HG03196 (cell line): ENCODE measurements around the gene ADGRB3.
"Not testable (repeated sequence)": the region's sequence is repeated elsewhere in the genome, so short reads cannot be mapped to it uniquely, and the experiment has no call there.

Source experiments
- ATAC-seq: cut with Tn5 transposase; IDR thresholded peaks from one replicate; pipeline ENCODE4 v1.9.1; 2021; ENCODE audit not compliant: unreplicated experiment

Gene ADGRB3

GRCh38 chr6:68642977-68643376, 7.9 kb downstream of the ADGRB3 start:
- no peak for ATAC-seq

GRCh38 chr6:68649669-68650068, 14.6 kb downstream of the ADGRB3 start:
- no peak for ATAC-seq

GRCh38 chr6:68650142-68650541, 15.1 kb downstream of the ADGRB3 start:
- no peak for ATAC-seq

DNA sequence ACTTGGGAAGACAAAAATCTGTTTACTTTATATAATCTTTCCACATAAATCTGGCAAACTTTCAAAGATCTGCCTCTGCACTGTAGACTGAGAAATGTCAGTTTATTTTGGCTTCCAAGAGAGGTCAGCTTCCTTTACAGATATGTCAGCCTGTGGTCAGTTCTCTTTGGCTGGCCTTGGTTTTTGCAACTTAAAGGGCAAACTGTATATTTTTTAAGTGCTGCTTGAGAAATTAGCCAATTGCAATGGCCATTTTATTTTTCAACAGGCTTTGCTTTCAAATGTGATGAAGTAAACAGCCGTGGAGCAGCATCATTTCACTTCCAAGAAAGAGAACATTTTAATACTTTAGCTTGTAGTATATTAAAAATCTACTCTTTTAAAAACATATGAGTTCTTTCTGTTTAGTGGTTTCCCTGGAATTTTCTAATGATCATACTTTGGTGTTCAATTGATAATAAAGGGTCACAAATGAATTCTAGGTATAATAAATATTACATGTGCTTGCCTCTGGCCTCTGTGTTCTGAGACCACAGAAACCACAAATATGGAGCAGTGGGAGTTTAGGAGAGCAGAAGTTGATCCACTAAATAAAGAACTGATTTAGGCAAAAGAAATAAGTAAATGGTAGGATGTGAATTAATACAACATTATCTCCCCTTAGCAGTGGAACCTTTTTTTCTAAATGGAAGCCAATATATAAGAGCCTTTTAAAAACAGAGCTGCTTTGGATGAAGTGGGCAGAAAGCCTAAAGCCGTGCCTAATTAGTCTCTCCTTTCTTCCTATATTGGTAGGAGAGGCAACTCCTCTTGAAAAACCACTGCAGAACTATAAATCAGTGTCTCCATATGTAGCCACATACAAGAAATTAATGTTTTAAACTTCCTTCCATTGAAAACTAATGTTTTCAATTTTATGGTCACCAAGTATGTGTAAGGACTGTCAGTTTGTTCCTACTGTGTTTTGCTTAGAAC, 16.2 kb downstream of the ADGRB3 start:
- ATAC-seq: no peak

DNA sequence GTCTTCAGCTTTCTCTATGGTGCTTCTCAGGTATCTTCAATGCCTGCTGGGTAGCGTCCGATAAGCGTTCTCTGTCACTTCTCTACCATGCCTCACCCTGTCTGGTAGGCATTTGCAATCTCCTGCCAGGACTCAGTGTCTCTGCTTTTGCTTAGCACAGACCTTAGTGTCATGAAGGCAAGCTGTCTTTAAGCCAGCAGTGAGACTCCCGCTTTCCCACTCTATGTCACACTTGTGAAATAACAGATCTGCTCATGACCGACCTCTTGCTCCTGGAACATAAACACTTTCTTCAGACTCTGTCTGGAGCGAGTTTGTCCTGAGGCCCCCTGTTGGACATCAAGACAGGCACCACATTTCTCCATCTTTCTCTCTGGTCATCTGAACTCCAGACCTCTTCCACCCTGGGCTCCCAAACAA, 17.0 kb downstream of the ADGRB3 start:
- no peak for ATAC-seq

GRCh38 chr6:68653074-68653705, 18.1 kb downstream of the ADGRB3 start:
- ATAC-seq: no peak

DNA sequence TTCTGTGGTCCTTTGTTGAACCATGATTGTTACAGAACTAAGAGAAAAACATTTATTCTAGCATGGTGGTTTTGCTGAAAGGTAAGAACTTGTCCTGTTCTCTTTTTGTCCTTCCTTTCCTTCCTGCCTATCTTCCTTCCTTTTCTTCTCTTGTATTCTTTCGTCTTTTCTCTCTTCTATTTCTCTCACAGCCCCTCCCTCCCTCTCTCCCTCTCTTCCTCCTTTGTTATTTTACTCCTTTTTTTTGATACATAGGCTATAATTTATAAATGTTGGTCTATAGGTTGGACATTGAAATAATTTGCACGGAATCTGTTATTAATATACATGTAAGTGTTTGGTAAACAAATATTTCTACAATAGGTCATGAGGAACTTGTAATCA, 18.6 kb downstream of the ADGRB3 start:
- ATAC-seq: no peak

DNA sequence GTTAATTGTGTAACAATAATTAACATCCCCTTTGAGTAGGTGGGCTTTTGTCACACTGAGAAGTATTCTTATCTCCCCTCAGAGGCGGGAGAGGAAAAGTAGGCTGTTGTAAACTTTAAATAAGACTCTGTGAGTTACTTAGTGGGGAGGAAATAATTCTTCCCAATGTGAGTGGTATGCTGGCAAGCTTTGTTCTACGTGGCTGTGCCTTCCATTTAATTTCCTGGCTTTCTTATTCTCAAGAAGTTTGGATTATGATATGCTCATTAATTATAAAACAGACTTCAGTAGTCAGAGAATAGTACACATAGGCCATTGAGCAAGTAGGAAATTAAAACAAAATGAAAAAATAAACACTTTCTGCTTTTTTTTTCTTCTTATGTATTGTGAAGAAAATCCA, 19.1 kb downstream of the ADGRB3 start:
- no peak for ATAC-seq

DNA sequence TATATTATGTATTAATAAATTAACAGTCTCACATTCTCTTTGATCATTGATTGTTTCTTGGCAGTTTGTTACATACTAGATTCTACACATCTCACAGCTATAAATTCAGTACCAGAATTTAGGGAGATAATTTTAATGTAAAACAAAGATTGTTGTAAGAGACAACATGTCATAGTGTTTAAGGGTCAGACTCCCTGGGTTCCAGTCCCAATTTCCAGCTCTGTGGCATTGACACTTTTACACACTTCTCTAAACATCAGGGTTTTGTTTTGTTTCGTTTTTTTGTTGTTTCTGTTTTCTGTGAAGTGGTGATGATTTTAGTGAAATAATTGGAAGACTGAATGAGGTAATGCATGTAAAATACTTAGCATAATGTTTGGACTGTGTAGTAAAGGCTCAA, 19.9 kb downstream of the ADGRB3 start:
- ATAC-seq: no peak

DNA sequence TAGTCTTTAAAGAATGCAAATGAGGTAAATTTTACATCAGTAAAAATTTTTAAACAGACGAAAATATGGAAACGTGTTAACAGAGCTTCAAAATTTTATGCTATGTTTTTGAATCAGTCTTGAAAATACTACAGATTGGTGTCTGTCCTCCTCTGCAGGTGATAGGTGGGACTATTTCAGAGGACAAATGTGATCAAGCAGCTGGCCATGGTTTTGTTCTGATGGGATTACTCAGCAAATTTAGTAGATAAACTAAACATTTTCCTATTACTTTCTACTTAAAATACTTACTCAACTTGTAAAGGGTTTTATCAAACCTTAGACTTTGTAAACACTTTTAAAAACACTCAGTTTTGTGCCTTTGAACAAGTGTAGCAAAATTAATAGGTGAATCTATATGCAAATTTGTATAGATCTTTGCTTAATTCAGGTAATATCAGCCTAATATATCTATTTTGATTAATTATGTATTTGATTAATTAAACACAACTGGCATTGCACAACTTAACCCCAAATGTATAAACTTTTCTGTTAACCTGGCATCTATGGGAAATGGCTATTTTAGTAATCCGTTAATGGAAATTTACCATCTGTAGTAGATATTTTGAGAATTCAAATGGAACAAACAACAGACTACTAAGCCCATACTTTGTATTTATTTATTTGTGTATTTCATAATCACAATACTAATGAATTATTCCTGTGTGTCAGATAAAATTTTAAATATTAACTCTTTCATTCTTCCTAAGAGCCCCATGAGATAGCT, 22.5 kb downstream of the ADGRB3 start:
- no peak for ATAC-seq

DNA sequence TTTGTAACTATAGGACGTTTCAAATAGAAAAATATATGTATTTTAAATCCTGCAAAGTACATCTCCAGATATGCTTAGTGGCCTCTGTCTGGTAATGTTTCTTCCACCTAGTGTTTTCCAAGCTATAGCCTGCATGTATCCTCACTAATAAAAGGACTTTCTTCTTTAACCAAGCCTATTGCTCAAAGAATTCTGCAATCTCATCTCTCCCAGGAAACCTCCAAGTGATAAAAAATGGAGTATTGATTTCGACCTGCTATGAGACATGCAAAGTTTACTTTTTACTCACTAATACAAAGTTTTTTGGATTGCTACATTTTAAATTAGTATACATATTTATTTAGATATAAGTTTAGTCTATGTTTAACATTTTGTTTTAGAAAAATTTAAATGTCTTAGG, 23.3 kb downstream of the ADGRB3 start:
- no peak for ATAC-seq

DNA sequence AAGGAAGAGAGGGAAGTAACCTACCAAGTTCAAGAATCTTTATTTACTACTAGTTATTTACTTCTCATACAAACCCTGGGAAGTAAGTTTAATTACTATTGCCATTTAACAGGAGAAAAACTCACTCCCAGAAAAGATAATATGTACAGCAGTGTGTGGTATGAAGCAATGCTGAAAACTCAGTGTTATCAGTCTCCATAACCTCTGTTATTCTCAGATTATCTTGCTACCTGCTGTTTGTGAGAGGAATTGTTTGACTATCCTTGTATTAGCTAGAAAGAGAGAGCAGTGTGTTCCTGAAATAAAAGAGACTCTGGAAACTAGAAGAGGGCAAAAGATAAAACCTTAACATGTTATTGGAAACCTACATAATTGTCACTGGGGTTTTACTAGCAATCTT, 38.2 kb downstream of the ADGRB3 start:
- ATAC-seq: no peak

- ATAC-seq: no peak
Measured at GRCh38 chr6:68675548-68675947, 40.5 kb downstream of the ADGRB3 start.

DNA sequence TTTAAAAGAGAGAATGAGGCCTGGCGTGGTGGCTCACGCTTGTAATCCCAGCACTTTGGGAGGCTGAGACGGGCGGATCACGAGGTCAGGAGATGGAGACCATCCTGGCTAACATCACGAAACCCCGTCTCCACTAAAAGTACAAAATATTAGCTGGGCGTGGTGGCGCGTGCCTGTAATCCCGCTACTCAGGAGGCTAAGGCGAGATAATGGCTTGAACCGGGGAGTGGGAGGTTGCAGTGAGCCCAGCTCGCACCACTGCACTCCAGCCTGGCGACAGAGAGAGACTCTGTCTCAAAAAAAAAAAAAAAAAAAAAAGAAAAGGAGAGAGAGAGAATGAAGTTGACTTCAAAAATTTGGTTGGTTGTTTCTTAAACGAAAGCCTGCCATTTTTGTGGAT, 41.0 kb downstream of the ADGRB3 start:
- not testable (repeated sequence) for ATAC-seq

DNA sequence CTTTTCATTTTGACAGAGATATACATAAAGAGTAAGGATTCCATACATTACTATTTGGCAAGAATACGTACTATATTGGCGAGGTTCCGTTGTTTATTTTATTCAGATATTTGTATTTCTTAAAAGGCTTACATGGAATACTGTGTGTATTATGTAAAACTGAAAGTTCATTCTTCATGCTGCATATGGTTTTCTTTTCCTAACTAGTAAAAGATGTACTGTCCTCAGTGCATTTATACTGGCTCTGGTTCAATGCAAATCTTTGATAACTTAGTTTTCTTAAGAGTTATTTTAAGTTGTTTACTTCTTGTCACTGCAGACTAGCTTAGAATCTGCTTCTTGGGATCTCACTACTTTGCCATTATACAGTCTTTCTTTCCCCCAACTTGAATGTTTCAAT, 42.0 kb downstream of the ADGRB3 start:
- no peak for ATAC-seq

DNA sequence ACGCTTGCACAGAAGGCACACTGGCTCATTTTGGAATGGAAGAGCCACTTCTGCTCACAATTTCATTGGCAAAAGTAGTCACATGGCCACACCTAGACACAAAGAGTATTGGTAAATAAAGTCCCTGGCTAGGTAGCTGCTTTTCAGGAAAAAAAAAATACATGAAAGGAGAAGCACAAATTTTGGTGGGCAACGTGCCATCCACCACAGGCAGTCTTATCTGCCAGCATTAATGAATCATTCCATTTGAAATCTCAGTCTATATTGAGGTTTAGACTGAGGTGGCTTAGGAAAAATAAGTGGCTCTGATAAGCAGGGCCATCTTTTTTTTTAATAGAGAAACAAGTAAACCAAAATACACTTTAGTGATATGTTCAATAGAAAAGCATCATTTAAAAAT, 44.3 kb downstream of the ADGRB3 start:
- no peak for ATAC-seq

DNA sequence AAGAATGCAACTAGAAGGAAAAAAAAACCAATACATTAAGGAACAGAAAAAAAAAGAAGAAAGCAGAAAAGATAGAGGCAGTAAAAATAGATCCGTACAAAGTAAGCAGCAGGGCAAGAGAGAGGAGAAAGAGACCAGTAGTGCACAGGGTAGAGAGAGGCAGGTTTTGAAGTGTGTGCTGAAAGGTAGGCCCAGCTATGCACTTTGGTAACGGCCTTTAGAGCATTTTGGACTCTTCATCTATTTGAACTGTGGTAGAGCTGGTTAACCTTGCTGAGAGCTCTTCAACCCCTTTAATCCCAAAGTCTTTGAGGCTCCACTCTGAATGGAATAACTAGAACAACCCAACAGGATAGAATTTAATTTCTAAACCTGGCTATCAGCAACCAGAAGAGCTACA, 45.2 kb downstream of the ADGRB3 start:
- ATAC-seq: no peak

- ATAC-seq: no peak
Measured at GRCh38 chr6:68689910-68690309, 54.8 kb downstream of the ADGRB3 start.

DNA sequence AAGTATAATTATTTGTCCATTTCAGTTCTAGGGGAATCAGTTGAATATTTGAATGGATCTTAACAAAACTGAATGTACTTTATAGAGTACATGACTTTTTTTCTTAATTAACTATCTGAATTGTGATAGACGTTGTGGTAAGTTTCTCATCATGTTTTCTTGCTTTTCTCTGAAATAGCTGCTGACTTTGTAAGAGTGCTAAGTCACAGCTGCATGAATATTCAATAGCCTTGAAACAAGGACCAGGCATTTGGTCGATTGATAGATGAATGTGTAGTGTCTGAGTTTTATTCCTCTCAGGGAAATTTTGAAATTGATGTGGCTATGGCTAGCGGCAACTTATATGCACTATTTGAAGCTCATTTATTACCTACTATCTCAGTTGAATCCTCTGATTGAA, 56.0 kb downstream of the ADGRB3 start:
- ATAC-seq: no peak

- ATAC-seq: no peak
Measured at GRCh38 chr6:68693271-68693670, 58.2 kb downstream of the ADGRB3 start.

DNA sequence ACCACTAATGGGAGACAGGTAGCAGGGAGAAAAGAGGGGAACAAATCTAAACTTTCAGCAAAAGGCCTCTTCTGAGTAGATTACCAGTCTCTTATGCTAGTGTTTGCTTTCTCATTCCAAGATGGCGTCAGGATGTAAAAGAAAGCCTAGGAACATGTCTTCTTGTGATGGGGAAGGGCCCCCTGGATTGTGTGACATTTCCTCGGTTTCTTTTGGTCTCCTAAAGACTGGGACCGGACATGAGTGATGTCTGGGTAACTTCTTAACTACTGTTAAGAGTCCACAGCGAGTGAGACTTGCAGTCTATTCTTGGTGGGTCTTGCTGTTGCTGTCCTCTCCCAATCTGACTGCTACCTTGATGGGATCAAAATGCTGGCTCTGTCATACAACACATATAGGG, 60.3 kb downstream of the ADGRB3 start:
- no peak for ATAC-seq

- ATAC-seq: no peak
Measured at GRCh38 chr6:68695838-68696237, 60.8 kb downstream of the ADGRB3 start.
